K562 (cell line): ENCODE measurements around the gene IFI30. TPM values are rescaled to one million over a fixed set of nuclear protein-coding genes. Genes with fewer than 3 reads are reported as not detected.

Experiments used
- ARID3A ChIP-seq: IDR thresholded peaks from 2 replicates; pipeline ENCODE4 v1.6.1; 2012; ENCODE audit warnings: low read depth, low read length, improper control_type of control experiment, borderline replicate concordance
- ARID4B ChIP-seq: sonication (generic); formaldehyde crosslinking; IDR thresholded peaks from 2 replicates; pipeline ENCODE4 v1.8.0; 2022; ENCODE audit warnings: mild to moderate bottlenecking, missing genetic modification reagents
- CREB3L1 ChIP-seq: fragments of 450-650 bp; IDR thresholded peaks from 2 replicates; pipeline ENCODE4 v1.6.1; 2014; ENCODE audit warnings: low read depth, mild to moderate bottlenecking, moderate library complexity, borderline replicate concordance
- FOXJ2 ChIP-seq: fragments of 200-800 bp; sonication (Bioruptor generic); IDR thresholded peaks from 2 replicates; pipeline ENCODE4 v1.6.1; 2016; ENCODE audit warnings: missing genetic modification characterization, missing compliant biosample characterization
- HCFC1 ChIP-seq: IDR thresholded peaks from 2 replicates; pipeline ENCODE4 v1.6.1; 2012; ENCODE audit warnings: low read depth, low read length, improper control_type of control experiment
- MEF2A ChIP-seq: IDR thresholded peaks from 2 replicates; pipeline ENCODE4 v1.6.1; 2011; ENCODE audit warnings: low read depth, mild to moderate bottlenecking, low read length, moderate library complexity; ENCODE audit not compliant: control insufficient read depth
- NFIC ChIP-seq: fragments of 450-650 bp; IDR thresholded peaks from 2 replicates; pipeline ENCODE4 v1.6.1; 2017; ENCODE audit warnings: mild to moderate bottlenecking, inconsistent platforms
- RUNX1 ChIP-seq: sonication (generic); IDR thresholded peaks from 2 replicates; pipeline ENCODE4 v1.6.1; 2016; ENCODE audit warnings: antibody characterized with exemption, low read depth
- SFPQ ChIP-seq: fragments of 200-400 bp; formaldehyde crosslinking; IDR thresholded peaks from 2 replicates; pipeline ENCODE4 v1.6.1; 2017; ENCODE audit warnings: mild to moderate bottlenecking, low read depth, low read length, moderate library complexity
- SMARCA4 ChIP-seq: fragments of 450-650 bp; IDR thresholded peaks from 2 replicates; pipeline ENCODE4 v1.6.1; 2016
- SRSF1 ChIP-seq: fragments of 200-400 bp; formaldehyde crosslinking; IDR thresholded peaks from 2 replicates; pipeline ENCODE4 v1.6.1; 2017; ENCODE audit warnings: mild to moderate bottlenecking, low read depth, low read length, moderate library complexity
- STAG1 ChIP-seq: sonication (generic); formaldehyde crosslinking; IDR thresholded peaks from 2 replicates; pipeline ENCODE4 v1.5.0; 2020; ENCODE audit warnings: missing genetic modification reagents, borderline replicate concordance
- TCF3 ChIP-seq: sonication (generic); formaldehyde crosslinking; IDR thresholded peaks from 2 replicates; pipeline ENCODE4 v1.4.0; 2020; ENCODE audit warnings: mild to moderate bottlenecking, missing genetic modification reagents
- VEZF1 ChIP-seq: fragments of 200-800 bp; sonication (Bioruptor generic); IDR thresholded peaks from 2 replicates; pipeline ENCODE4 v1.6.1; 2017; ENCODE audit warnings: missing genetic modification characterization, missing compliant biosample characterization
- ZFP30 ChIP-seq: fragments of 250-450 bp; sonication (Bioruptor Pico); IDR thresholded peaks from 2 replicates; pipeline ENCODE4 v1.8.0; 2022; ENCODE audit warnings: moderate library complexity, mild to moderate bottlenecking, inconsistent platforms, borderline replicate concordance
- polyA plus RNA-seq, 8 experiments: library from polyadenylated mRNA; depleted of rRNA in 4 of 8; stranded (reverse) in 5 of 8; unstranded in 3 of 8; fragments of >200 nt; fragmentation: Nextera tagmentation in 2 of 8; fragmentation: Illumina TruSeq in 1 of 8; extraction: Ambion mirVana in 2 of 8; extraction: Trizol in 1 of 8; gene quantifications; 2 replicates each; pipeline versions ENCODE4 v1.2.1 to v1.2.3, GENCODE V29; 2011 to 2014; ENCODE audit warnings: inconsistent platforms in 1 of 8, missing spikeins in 1 of 8
- total RNA-seq, 7 experiments: library from RNA; depleted of rRNA in 6 of 7; stranded (reverse); fragments of >200 nt in 6 of 7; fragmentation: Illumina TruSeq in 2 of 7; extraction: Trizol in 2 of 7; gene quantifications; 2 replicates each; pipeline versions ENCODE4 v1.2.1 to v1.2.3, GENCODE V29; 2011 to 2021; ENCODE audit warnings: low replicate concordance in 1 of 7

The IFI30 gene
- total and polyA plus RNA-seq, 9 of the 15 experiments (the other 6 are each of a cell fraction or from before 2014, with no cell fraction given) = 63.7 to 430 (median 109) TPM

DNA sequence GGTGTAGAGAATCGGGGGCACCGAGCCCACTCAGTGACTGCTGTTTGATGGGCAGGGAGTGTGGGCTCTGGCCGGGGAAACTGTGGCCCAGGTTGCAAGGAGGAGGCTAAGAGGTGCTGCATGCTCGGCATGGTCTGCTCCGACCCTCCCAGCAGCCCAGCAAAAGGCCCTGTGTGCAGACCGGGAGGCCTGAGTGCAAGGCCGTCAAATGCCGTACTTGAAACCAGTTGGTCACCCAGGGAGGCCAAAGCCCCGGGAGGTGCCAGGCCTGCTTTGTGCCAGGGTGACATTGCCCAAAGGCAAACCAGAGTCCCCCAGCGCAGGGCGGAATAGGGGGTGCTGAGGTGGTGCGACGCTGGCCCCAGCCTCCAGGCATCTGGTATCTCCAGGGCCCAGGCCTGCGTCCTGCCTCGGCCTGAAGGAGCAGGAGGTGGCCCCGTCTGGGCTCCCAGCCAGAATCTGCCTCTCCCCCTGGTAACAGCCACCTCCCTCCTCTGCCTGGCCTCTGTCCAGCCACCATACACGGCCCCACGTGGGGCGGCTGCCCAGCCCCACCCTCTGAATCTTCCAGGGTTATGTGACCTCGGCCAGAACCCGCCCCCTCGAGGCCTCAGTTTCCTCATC, 16.7 kb upstream of the IFI30 start (continued):
- TF ChIP-seq SFPQ (no peak), SMARCA4 (peak; percentile 88), ARID4B (CRISPR knock-in tag) (no peak; the same call in 1 of the 2 replicates), TCF3 (peak; percentile 91), SRSF1 (no peak), FOXJ2 (tag) (no peak), VEZF1 (CRISPR knock-in tag) (peak; percentile 93), STAG1 (CRISPR knock-in tag) (no peak), ARID3A (no peak), RUNX1 (no peak), HCFC1 (no peak; the same call in 1 of the 2 replicates), MEF2A (no peak), CREB3L1 (no peak), ZFP30 (CRISPR knock-in tag) (no peak), NFIC (peak; percentile 99)
